Skin of body (tissue), 2 donors: ENCODE results near the gene SNCA. TPM values are rescaled to one million over a fixed set of nuclear protein-coding genes. Genes with fewer than 3 reads are reported as not detected.

Experiments used
- DNase-seq: peaks from one replicate; lab custom pipeline; 2025; lab: John Stamatoyannopoulos, UW
- total RNA-seq: library from RNA; depleted of rRNA; stranded (reverse); fragments of >200 nt; gene quantifications from one replicate; pipeline ENCODE4 v1.2.3, GENCODE V29; 2014

The SNCA gene
- total RNA-seq, 1 donor from 2014 or later: 109 TPM

GRCh38 chr4:89754531-89754930, 82.4 kb downstream of the SNCA start:
- DNase-seq: no peak

GRCh38 chr4:89753601-89754066, 83.3 kb downstream of the SNCA start:
- peak; percentile 78 for DNase-seq

- DNase-seq: no peak
These were observed 83.9 kb downstream of the SNCA start for GRCh38 chr4:89752932-89753598.

GRCh38 chr4:89751416-89751815, 85.5 kb downstream of the SNCA start:
- no peak for DNase-seq

GRCh38 chr4:89746377-89746776, 90.6 kb downstream of the SNCA start:
- DNase-seq: no peak

- DNase-seq: no peak
These were observed 91.3 kb downstream of the SNCA start for GRCh38 chr4:89745708-89746107.

- DNase-seq: peak; percentile 3
These were observed 92.0 kb downstream of the SNCA start for GRCh38 chr4:89744914-89745313.

- no peak for DNase-seq
These were observed 95.2 kb downstream of the SNCA start for GRCh38 chr4:89741768-89742167.

GRCh38 chr4:89739311-89739988, 97.5 kb downstream of the SNCA start:
- no peak for DNase-seq

GRCh38 chr4:89737888-89738287, 99.1 kb downstream of the SNCA start:
- no peak for DNase-seq

GRCh38 chr4:89733946-89734345, 103.0 kb downstream of the SNCA start:
- DNase-seq: no peak

- no peak for DNase-seq
These were observed 109.7 kb downstream of the SNCA start for GRCh38 chr4:89727238-89727637.

GRCh38 chr4:89725268-89725667, 111.7 kb downstream of the SNCA start:
- no peak for DNase-seq

- DNase-seq: no peak
These were observed 112.2 kb downstream of the SNCA start for GRCh38 chr4:89724716-89725115.

GRCh38 chr4:89723096-89723495, 113.9 kb downstream of the SNCA start:
- DNase-seq: no peak

- no peak for DNase-seq
These were observed 114.4 kb downstream of the SNCA start for GRCh38 chr4:89722517-89722916.

- DNase-seq: no peak
These were observed 116.0 kb downstream of the SNCA start for GRCh38 chr4:89720981-89721380.

GRCh38 chr4:89719536-89720090, 117.3 kb downstream of the SNCA start:
- DNase-seq: no peak

- DNase-seq: no peak
These were observed 120.1 kb downstream of the SNCA start for GRCh38 chr4:89716893-89717292.

GRCh38 chr4:89715631-89716030, 121.3 kb downstream of the SNCA start:
- no peak for DNase-seq

- no peak for DNase-seq
These were observed 124.1 kb downstream of the SNCA start for GRCh38 chr4:89712827-89713226.

- no peak for DNase-seq
These were observed 124.8 kb downstream of the SNCA start for GRCh38 chr4:89712141-89712540.

GRCh38 chr4:89708903-89709421, 128.0 kb downstream of the SNCA start:
- DNase-seq: peak; percentile 13
